Activated T-cell treated with anti-CD3 and anti-CD28 coated beads, Interleukin-2, amount 50 U/mL, for 48 hours (primary cell): Measurements from ENCODE around the gene ATXN1.
"Not testable (repeated sequence)": the region's sequence is repeated elsewhere in the genome, so short reads cannot be mapped to it uniquely, and the experiment has no call there.

Source experiments
- DNase-seq, 2 experiments: peaks; one replicate each; pipeline ENCODE4 v3.0.0-alpha.2; 2020

Gene ATXN1

GRCh38 chr6:16563628-16564240, 197.5 kb downstream of the ATXN1 start:
- DNase-seq = no peak

- DNase-seq = no peak
Measured at GRCh38 chr6:16562498-16562897, 198.8 kb downstream of the ATXN1 start.

- DNase-seq = no peak
Measured at GRCh38 chr6:16559071-16559470, 202.2 kb downstream of the ATXN1 start.

GRCh38 chr6:16555550-16555949, 205.7 kb downstream of the ATXN1 start:
- no peak for DNase-seq

- no peak for DNase-seq
Measured at GRCh38 chr6:16553531-16553930, 207.7 kb downstream of the ATXN1 start.

GRCh38 chr6:16551466-16551865, 209.8 kb downstream of the ATXN1 start:
- no peak for DNase-seq

- DNase-seq = no peak
Measured at GRCh38 chr6:16548121-16548520, 213.1 kb downstream of the ATXN1 start.

GRCh38 chr6:16547587-16547986, 213.7 kb downstream of the ATXN1 start:
- no peak for DNase-seq

GRCh38 chr6:16546861-16547260, 214.4 kb downstream of the ATXN1 start:
- no peak for DNase-seq

GRCh38 chr6:16545382-16545781, 215.9 kb downstream of the ATXN1 start:
- DNase-seq = no peak

GRCh38 chr6:16544521-16544920, 216.7 kb downstream of the ATXN1 start:
- DNase-seq = no peak

- DNase-seq = no peak
Measured at GRCh38 chr6:16544006-16544405, 217.3 kb downstream of the ATXN1 start.

GRCh38 chr6:16543521-16543920, 217.7 kb downstream of the ATXN1 start:
- no peak for DNase-seq

GRCh38 chr6:16542070-16542469, 219.2 kb downstream of the ATXN1 start:
- no peak for DNase-seq

GRCh38 chr6:16540804-16541752, 220.2 kb downstream of the ATXN1 start:
- no peak for DNase-seq

- DNase-seq = not testable (repeated sequence)
Measured at GRCh38 chr6:16540383-16540782, 220.9 kb downstream of the ATXN1 start.

- DNase-seq = no peak
Measured at GRCh38 chr6:16539086-16539931, 222.0 kb downstream of the ATXN1 start.

- no peak for DNase-seq
Measured at GRCh38 chr6:16535564-16535963, 225.7 kb downstream of the ATXN1 start.

GRCh38 chr6:16533721-16534136, 227.5 kb downstream of the ATXN1 start:
- no peak for DNase-seq

- no peak for DNase-seq
Measured at GRCh38 chr6:16533210-16533609, 228.1 kb downstream of the ATXN1 start.

- no peak for DNase-seq
Measured at GRCh38 chr6:16527691-16528090, 233.6 kb downstream of the ATXN1 start.

GRCh38 chr6:16524380-16524707, 236.9 kb downstream of the ATXN1 start:
- DNase-seq = no peak

- no peak for DNase-seq
Measured at GRCh38 chr6:16523606-16524379, 237.5 kb downstream of the ATXN1 start.
